HG02943 (cell line): Measurements from ENCODE around the gene GCK.

ENCODE experiments used
- ATAC-seq: cut with Tn5 transposase; IDR thresholded peaks from one replicate; pipeline ENCODE4 v1.9.1; 2021; ENCODE audit warnings: mild to moderate bottlenecking, low read depth, moderate library complexity; ENCODE audit not compliant: unreplicated experiment

The GCK gene

DNA sequence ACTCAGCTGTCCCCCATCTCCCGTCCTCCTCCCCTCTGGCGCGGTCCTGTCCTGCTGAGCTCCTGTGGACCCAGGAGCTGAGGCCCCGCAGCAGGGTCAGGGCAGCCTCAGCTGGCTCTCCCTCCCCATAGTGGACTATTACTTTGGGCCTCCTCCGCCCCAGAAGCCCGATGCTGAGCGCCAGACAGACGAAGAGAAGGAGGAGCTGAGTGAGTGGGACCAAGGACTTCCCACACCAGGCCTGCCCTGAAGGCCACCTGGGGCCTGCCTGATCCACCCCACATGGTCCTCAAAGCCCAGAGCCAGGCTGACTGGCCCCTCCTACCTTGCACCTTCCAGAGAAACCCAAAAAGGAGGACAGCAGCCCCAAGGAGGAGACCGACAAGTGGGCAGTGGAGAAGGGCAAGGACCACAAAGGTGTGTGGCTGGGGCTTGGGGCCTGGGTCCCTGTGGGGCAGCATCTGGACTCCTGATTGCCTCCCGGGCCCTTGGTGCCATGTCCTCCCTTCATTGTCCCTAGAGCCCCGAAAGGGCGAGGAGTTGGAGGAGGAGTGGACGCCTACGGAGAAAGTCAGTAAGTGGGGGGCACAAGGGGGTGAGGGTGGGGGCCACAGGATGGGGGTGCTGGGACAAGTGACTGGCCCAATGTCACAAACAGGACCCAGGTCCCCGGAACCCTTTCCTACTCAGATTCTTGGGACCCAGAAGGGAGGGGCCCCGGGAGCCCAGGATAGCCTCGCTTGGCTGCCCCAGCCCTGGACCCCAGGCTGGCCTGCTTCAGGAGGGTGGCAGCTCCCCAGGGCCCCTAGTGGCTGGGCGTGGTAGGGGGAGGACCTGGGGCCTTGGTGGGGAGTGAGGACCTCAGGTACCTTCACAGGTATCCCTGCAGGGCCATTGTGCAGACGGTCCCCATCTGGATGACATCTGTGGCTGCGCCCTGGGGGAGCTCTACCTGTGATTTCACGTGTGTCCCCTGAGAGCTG is 80.2 kb downstream of the GCK start:
- no peak for ATAC-seq

DNA sequence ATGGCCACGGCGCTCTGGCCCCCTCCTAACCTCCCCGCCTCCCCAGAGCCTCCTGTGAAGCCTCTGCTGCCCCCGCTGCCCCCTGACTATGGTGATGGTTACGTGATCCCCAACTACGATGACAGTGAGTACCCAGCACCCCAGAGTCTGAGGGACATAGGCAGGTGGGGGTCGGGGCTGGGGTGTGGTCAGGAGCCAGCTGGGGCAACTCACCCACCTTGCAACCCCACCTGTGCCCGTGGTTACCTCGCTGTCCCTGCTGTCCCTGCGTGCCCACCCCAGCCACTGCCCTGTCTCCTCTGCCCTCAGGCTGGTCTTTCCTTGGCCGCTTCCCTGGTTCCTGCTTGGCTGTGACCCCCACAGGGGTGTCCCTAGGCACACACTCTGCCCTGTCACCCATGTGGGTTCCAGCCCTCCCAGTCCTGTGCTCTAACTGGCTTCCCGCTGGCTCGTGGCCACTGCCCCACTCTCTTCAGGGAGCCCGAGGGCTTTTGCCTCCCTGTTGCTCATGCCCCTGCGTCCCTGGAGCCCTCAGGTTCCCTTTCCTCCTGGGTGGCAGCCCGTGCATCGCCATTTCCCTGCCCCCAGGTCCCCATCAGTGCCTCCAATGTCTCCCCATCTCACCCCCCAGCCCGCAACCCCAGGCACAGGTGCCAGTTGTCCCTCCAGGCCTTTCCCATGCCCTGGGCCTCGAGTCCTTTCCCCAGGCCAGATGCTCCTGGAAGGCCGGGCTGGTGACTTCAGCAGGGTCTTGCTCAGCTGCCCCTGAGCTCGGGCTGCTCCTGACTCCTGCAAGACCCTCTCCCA is 81.1 kb downstream of the GCK start:
- no peak for ATAC-seq

DNA sequence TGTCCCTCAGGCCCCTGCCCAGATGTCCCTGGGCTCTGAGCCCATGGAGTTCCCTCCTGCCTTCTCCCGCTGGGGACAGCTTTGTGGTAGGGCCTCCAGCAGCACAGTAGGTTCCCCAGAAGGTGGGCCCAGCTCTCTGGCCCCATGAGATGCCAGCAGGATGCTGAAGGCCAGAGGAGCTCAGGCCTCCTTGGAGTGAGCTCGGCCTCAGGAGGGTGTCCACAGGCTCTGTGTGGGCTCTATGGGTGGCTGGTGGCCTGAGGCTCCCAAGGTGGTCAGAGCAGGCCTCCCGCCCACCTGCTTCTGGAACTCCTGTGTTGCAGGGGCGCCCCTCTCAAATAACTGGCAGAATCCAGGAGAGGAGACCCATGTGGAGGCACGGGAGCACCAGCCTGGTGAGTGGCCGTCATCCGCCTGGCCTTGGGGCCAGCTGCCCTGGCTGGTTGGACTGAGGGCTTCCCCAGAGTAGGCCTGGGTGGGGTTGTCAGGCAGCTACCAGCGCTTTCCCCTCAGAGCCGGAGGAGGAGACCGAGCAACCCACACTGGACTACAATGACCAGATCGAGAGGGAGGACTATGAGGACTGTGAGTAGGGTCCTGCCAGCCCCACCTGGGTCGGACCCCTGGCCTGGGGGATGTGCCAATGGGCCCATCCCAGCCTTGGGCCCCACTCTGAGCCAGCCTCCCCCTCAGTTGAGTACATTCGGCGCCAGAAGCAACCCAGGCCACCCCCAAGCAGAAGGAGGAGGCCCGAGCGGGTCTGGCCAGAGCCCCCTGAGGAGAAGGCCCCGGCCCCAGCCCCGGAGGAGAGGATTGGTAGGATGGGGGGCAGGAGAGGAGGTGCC is 81.9 kb downstream of the GCK start:
- no peak for ATAC-seq

DNA sequence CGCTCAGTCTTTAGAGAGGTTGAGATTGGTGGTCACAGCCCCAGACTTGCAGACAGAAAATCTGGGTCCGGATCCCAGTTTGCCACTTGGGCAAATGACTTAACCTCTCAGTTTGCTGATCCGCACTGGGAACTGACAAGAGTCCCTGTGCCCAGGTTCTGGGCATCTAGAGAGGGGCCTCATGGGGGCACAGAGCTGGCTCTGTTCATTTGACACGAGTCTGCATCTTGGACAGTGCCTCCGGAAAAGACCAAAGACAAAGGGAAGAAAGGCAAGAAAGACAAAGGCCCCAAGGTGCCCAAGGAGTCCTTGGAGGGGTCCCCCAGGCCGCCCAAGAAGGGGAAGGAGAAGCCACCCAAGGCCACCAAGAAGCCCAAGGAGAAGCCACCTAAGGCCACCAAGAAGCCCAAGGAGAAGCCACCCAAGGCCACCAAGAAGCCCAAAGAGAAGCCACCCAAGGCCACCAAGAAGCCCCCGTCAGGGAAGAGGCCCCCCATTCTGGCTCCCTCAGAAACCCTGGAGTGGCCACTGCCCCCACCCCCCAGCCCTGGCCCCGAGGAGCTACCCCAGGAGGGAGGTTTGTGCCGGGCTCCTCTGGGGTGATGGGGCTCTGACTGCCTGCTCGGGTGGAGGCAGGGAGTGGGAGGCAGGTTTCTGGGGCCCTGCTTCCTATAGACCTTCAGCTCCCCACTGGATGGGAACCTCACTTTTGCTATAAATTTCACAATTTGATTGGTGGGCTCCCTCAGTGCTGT is 82.8 kb downstream of the GCK start:
- ATAC-seq = no peak

DNA sequence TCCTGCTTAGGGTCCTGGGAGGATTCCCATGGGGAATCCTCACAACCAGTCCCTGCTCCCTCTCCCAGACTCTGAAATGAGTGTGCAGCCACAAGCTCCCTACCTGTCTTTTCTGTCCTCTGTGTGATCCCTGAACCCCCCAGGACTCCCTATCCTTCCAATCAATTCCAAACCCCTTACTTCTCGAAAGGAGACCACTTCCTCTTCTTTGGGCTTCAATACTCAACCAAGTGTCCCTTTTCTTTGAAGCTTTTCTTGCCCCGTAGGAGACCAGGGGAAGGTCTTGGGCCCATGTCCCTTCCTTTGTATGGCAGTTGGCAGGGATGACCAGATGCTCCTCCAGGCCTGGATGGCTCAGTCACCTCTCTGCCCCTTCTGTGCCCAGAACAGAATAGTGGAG is 83.4 kb downstream of the GCK start:
- ATAC-seq = no peak

DNA sequence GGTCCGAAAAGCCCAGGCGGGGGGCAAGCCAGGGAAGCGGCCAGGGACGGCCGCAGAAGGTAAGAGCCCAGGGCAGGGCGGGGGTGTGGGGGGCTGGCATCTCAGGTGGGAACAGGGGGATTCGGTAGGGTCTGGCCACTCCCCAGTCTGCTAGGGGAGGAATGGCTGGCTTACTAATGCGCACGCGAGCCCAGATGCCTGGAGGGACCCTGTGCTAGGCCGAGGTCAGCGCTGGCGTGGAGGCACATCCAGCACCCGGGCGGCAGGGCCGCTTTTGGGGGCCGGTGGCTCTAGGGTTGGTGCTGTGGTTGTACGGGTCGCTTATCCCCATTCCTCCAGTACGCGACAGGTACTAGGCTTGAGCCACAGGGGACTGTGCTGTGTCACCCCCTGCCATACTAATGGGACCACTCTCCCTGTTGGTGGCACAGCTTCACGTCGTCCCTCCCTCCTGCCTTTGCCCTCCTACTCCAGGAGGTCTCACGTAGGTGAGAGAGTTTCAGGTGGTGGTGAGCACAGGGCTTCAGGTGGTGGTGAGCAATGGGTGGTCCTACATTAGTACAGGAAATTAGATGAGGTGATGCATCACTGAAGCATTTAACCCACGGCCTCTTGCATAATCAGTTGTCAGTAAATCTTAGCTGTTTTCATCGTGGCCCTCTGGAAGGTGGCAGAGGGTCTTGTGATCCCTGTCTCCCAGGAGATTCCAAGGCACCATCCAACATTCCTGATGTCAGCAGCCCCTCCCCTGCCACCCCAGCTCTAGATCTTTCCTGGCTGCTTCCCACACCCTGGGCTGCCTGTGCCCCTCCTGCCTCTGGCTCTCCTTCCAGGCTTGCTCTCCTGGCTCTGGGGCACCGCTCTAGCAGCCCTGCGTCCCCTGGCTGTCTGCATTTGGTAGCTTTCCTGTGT is 84.1 kb downstream of the GCK start:
- no peak for ATAC-seq

DNA sequence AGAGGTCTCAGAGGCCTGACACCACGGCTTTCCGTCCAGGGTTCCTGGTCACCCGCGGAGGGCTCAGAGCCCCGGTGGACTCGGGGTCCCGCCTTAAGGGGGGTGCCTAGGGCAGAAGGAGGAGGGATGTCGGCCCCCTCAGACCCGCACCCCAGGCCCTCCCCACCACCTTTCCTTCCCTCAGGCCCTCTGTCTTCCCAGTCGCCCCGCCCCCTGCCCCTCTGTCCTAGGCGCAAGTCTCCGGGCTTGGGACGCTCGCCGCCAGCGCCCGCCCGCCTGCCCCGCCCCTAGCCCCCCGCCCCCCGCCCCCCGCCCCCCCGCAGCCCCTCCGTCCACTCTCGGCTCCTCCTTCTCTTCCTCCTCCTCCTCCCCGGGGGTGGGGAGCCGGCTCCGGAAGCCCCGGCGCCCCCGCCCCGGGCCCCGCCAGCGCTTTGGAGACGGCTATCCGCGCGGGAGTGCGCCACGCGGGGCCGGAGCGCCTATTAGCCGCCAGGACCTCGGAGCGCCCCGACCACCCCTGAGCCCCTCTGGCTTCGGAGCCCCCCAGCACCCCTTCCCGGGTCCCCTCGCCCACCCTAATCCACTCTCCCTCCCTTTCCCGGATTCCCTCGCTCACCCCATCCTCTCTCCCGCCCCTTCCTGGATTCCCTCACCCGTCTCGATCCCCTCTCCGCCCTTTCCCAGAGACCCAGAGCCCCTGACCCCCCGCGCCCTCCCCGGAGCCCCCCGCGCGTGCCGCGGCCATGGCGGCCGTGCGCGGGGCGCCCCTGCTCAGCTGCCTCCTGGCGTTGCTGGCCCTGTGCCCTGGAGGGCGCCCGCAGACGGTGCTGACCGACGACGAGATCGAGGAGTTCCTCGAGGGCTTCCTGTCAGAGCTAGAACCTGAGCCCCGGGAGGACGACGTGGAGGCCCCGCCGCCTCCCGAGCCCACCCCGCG is 85.0 kb downstream of the GCK start, which contains the start of gene AEBP1:
AEBP1 (plus strand) TSS at position 423 of the 937 bp plus-strand sequence; CDS start at position 744, 321 bp downstream.
- ATAC-seq = no peak

DNA sequence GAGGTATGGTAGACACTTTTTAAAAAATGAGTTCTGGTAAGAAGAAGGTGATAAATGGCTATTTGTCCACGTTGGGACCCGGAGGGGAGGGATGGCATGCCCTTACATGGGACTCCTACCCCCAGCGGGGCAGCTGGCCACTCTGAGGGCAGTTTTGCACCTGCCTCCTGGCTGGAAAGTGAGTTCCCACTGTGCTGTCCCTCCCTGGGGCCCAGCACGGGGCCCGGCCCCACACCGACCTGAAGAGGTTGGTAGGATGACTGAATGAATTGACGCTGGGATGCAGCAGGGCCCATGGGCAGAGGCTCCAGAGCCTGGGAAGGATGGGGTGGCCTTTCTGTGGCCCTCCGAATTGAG is 85.7 kb downstream of the GCK start:
- no peak for ATAC-seq

DNA sequence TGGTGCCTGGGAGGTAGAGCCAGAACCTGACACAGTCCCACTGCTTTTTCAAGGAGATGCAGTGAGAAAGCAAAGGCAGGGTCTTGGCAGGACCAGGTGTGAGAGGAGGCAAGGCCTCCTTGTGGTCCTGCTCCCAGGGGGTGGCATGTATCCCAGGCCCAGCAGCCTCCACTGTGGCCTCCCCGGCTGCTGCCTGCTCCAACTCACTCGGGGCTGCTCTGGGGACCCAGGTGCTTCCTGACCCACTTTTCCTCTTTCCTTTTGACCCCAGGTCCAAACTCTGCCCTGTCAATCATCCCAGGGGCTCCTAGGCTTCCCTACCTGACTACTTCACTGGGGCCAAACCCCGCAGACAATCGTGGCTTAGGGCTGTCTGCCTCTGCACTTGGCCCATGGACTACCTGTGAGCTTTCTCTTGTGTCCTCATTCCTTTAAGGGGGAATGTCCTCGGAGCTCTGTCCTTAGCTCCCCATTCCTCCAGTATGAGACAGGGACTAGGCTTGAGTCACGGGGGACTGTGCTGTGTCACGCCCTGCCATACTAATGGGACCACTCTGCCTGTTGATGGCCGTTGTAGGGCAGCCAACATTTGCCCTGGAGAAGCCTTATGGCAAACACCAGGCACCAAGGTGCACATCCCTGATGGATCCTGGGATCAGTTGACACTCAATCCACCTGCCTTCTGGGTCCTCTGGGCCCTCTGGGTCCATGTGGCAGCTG is 86.2 kb downstream of the GCK start:
- no peak for ATAC-seq

DNA sequence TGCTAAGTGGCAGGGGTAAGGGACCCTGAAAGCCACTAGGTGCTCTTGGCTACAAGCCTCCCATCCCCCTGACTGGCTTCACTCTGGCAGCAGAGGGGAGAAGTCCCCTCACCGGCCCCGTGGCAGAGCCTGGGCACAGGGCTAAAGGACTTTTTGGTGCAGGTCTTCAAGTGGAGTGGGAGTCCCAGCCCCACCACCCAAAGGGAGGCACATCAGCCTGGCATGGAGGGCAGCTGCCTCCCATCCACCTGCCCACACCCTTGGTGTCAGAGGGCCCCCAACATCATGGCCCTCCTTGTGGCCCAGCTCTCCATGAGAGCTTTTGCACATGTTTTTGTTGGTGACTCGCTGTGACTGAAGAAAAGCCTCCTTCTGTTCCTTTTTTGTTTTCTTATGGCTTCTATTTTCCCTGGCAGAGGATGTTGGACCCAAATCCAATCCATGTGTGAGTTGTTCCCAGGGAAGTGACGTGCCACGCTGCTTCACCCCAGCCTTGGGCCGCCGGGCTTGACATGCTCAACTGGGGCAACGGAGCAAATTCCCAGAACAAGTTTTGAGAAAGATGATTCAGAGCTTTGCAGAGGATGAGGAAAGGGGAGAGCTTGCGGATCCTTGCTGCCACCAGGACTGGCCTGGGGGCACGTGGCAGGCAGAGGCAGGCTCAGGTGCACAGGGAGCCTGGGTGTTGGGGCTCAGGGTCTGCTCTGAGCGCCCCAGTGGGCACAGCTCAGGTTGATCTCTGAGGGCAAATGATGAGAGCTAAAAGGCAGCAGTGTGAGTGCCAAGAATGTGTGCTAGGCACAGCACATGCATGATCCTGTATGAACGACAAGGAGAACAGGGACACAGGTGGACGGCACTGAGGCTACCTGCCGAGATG is 87.0 kb downstream of the GCK start:
- ATAC-seq = no peak

DNA sequence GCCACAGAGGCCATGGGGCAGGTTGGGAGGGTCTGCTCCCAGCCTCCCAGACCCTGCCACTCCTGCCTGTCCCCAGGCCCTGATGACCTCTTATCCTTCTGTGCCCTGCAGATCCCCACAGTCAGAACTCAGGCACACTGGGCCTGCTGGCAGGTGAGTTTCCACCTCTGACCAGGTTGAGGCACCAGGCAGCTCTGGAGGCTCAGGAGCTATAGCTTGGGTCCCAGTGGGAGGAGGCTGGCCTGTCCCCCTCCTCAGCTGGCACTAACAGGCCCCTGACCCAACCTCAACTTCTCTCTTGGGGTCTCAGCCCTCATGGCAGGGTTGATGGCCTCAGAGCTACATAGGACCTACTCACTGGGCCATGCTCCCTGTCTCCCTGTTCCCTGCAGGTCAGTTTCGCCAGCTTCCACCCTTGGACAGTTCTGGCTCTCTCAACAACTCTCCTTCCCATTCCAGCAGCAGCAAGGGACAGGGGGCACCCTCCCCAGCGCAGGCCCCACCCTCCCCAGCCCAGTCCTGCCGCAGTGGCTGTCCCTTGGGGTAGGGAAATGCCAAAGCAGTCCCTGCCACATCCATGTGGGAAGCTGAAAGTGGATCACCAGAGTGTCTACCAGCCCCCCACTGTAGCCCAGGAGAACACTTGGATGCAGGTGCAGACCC is 87.8 kb downstream of the GCK start:
- ATAC-seq = no peak

DNA sequence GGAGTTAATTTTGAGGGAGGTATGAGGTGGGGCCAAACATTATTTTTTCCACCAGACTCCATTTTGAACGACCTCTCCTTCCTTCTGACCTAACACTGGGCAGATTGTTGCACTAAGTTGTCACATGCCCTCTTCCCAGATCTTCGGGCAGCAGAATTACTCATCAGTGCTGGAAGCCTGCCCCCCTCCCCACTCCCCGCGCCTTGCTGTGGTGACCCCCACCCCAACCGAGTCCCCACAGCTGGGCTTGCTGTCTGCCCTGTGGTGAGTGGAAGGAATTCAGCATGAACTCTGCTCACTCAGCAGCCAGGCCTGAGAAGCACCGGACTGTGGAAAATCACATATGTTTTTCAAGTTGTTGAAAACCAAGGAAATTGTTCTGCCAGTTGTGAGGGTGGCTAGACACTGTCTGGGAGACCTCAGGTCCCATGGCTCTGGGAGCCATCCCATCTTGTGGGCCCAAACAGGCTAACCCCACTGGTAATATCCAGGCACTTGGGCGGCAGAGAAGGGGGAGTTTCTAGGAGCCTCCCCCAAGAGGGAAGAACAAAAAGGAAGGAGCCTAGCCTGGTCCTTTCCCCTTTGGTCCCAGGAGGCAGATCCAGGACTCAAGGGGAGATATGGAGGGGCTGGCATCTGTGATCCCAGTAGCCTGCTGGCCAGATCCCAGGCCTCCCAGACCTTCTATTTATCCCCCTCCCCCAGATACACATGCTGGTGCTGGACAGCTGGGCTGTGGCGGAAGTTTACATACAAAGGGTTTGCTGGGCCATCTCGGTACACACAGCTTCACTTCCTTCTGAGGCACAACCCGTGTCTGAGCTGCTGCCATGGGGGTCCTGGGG is 88.6 kb downstream of the GCK start:
- no peak for ATAC-seq

DNA sequence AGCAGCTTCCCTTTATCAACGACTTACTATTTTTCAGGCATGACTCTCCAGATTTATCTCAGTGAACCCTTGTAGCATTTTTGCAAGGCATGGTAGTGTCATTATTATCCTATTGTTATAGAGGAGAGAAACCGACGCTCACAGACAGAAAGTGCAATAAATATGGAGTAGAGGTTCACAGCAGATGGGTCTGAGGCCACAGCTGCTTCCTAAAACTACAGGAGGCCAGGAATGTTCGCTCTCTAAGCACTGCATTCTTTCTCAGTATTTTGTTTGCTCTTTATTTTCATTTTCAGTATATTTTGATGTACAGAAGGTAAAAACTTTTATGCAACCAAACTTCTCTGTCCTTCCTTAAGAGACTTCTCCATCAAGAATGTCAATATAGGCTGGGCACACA is 89.6 kb downstream of the GCK start:
- no peak for ATAC-seq

DNA sequence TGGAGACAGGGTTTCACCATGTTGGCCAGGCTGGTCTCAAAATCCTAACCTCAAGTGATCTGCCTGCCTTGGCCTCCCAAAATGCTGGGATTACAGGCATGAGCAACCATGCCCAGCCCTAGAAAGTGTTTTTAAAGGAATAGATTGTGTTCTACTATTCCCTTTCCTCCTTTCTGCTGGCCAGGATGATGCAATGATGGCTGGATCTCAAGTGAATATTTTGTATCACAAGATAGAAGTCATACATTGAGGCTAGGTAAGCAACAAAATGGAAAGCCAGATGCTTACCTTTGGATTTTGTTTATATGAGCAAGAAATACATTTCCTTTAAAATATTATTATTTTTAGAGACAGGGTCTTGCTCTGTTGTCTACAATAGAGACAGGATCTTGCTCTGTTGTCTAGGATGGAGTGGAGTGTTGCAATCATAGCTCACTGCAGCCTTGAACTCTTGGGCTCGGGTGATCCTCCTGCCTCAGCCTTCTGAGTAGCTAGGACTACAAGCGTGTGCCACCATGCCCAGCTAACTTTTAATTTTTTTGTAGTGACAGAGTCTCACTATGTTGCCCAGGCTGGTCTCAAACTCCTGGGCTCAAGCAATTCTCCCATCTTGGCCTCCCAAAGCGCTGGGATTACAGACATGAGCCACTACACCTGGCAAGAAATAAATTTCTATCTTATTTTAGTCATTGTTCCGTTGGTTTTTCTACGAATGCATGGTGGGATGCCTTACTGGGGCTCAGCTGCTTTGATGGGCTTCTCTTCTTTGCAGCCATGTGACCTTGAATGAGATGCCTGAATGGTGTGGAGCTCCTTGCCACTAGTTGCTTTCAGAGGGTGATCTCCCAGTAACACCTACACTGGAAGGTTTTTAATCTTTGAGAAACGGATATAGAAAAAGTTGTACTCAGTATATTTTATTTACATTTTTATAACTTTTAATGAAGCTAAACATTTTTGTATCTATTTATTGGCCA is 90.9 kb downstream of the GCK start:
- ATAC-seq = no peak
